GM23338 (cell line): ENCODE data around the gene PRRC2A. TPM values are rescaled to one million over a fixed set of nuclear protein-coding genes. Genes with fewer than 3 reads are reported as not detected.

Experiments
- ATAC-seq: fragments of 200-7000 bp; cut with Tn5 transposase; 3 replicates; pipeline ENCODE4 v1.9.1; 2020
- DNase-seq: peaks from one replicate; pipeline ENCODE4 v3.0.0-alpha.2; 2015; ENCODE audit warnings: low spot score
- H2AFZ ChIP-seq: fragments of 200-600 bp; sonication (generic); 2 replicates; pipeline ENCODE4 v1.8.0; 2016; ENCODE audit warnings: antibody characterized with exemption, mild to moderate bottlenecking, moderate library complexity
- H3F3A ChIP-seq: fragments of 200-600 bp; sonication (generic); replicated peaks from 2 replicates; pipeline ENCODE4 v1.8.0; 2017; ENCODE audit warnings: antibody characterized with exemption, mixed run types, low read depth
- H3K27ac ChIP-seq: fragments of 200-600 bp; sonication (generic); 2 replicates; pipeline ENCODE4 v1.6.1; 2016; ENCODE audit warnings: low read depth
- H3K27me3 ChIP-seq: fragments of 200-600 bp; sonication (generic); 2 replicates; pipeline ENCODE4 v1.8.0; 2016; ENCODE audit warnings: mild to moderate bottlenecking, mixed run types, moderate library complexity; ENCODE audit not compliant: insufficient read depth
- H3K36me3 ChIP-seq: fragments of 200-600 bp; sonication (generic); 2 replicates; pipeline ENCODE4 v1.8.0; 2016; ENCODE audit warnings: mild to moderate bottlenecking; ENCODE audit not compliant: insufficient read depth
- H3K4me1 ChIP-seq: fragments of 200-600 bp; sonication (generic); 2 replicates; pipeline ENCODE4 v1.8.0; 2016; ENCODE audit warnings: mild to moderate bottlenecking, moderate library complexity; ENCODE audit not compliant: insufficient read depth
- H3K4me2 ChIP-seq: fragments of 200-600 bp; sonication (generic); 2 replicates; pipeline ENCODE4 v1.7.1; 2017; ENCODE audit warnings: mixed run types
- H3K4me3 ChIP-seq: fragments of 200-600 bp; sonication (generic); 2 replicates; pipeline ENCODE4 v1.6.1; 2016; ENCODE audit warnings: mixed run types
- H3K79me2 ChIP-seq: fragments of 200-600 bp; sonication (generic); replicated peaks from 2 replicates; pipeline ENCODE4 v1.8.0; 2017; ENCODE audit warnings: mild to moderate bottlenecking; ENCODE audit not compliant: insufficient read depth
- H3K9me2 ChIP-seq: fragments of 200-600 bp; sonication (generic); 2 replicates; pipeline ENCODE4 v1.8.0; 2017; ENCODE audit not compliant: insufficient read depth
- H4K20me1 ChIP-seq: fragments of 200-600 bp; sonication (generic); replicated peaks from 2 replicates; pipeline ENCODE4 v1.8.0; 2017; ENCODE audit warnings: mild to moderate bottlenecking; ENCODE audit not compliant: insufficient read depth
- H3K27ac Mint-ChIP-seq: 2 replicates; pipeline ENCODE4 v1.8.0; 2020; ENCODE audit warnings: inconsistent platforms, mild to moderate bottlenecking, moderate library complexity, mixed read lengths
- H3K27me3 Mint-ChIP-seq: 3 replicates; pipeline ENCODE4 v1.8.0; 2022; ENCODE audit warnings: low read depth, mild to moderate bottlenecking, moderate library complexity, mixed read lengths, inconsistent platforms; ENCODE audit not compliant: insufficient read depth, poor library complexity
- H3K36me3 Mint-ChIP-seq: 3 replicates; pipeline ENCODE4 v1.8.0; 2021; ENCODE audit warnings: low read depth, mild to moderate bottlenecking, inconsistent platforms, moderate library complexity, mixed read lengths
- H3K4me1 Mint-ChIP-seq: 3 replicates; pipeline ENCODE4 v1.8.0; 2020; ENCODE audit warnings: mild to moderate bottlenecking, inconsistent platforms, mixed read lengths
- H3K4me3 Mint-ChIP-seq: 3 replicates; pipeline ENCODE4 v1.8.0; 2021; ENCODE audit warnings: moderate library complexity, mild to moderate bottlenecking, inconsistent platforms, mixed read lengths
- H3K9me3 Mint-ChIP-seq: 3 replicates; pipeline ENCODE4 v1.8.0; 2020; ENCODE audit warnings: moderate library complexity, mild to moderate bottlenecking, inconsistent platforms, mixed read lengths
- CREB1 ChIP-seq: fragments of 250-450 bp; sonication (Bioruptor Pico); IDR thresholded peaks from 2 replicates; pipeline ENCODE4 v1.5.0; 2020; ENCODE audit warnings: low read depth, mild to moderate bottlenecking, moderate library complexity
- CTCF ChIP-seq, 2 experiments: fragments of 200-600 bp in 1 of 2; sonication (generic) in 1 of 2; conservative IDR thresholded peaks; 2 replicates each; pipeline versions ENCODE4 v1.5.1 to v1.6.1; 2016 to 2017; ENCODE audit warnings: antibody characterized with exemption in 2 of 2, low read depth in 2 of 2, mild to moderate bottlenecking in 2 of 2, moderate library complexity in 1 of 2
- ETS1 ChIP-seq: IDR thresholded peaks from 2 replicates; pipeline ENCODE4 v1.6.1; 2016; ENCODE audit warnings: antibody characterized with exemption
- EZH2 ChIP-seq: fragments of 200-600 bp; sonication (generic); IDR thresholded peaks from one replicate; pipeline ENCODE4 v1.8.0; 2017; ENCODE audit warnings: antibody characterized with exemption, mild to moderate bottlenecking, low read depth; ENCODE audit not compliant: unreplicated experiment
- EZH2phosphoT487 ChIP-seq: fragments of 200-600 bp; sonication (generic); IDR thresholded peaks from one replicate; pipeline ENCODE4 v1.8.1; 2018; ENCODE audit warnings: antibody characterized with exemption; ENCODE audit not compliant: unreplicated experiment
- JUNB ChIP-seq: IDR thresholded peaks from one replicate; pipeline ENCODE4 v1.6.1; 2016; ENCODE audit warnings: antibody characterized with exemption; ENCODE audit not compliant: unreplicated experiment
- NANOG ChIP-seq: IDR thresholded peaks from 2 replicates; pipeline ENCODE4 v1.6.1; 2016; ENCODE audit warnings: antibody characterized with exemption, borderline replicate concordance
- POLR2AphosphoS5 ChIP-seq: IDR thresholded peaks from 2 replicates; pipeline ENCODE4 v1.6.1; 2016; ENCODE audit warnings: antibody characterized with exemption, low read depth
- REST ChIP-seq: IDR thresholded peaks from one replicate; pipeline ENCODE4 v1.6.1; 2018; ENCODE audit warnings: antibody characterized with exemption; ENCODE audit not compliant: unreplicated experiment
- STAT1 ChIP-seq: IDR thresholded peaks from one replicate; pipeline ENCODE4 v1.6.1; 2016; ENCODE audit warnings: antibody characterized with exemption; ENCODE audit not compliant: unreplicated experiment
- ZNF114 ChIP-seq: fragments of 250-450 bp; sonication (Bioruptor Pico); IDR thresholded peaks from 2 replicates; pipeline ENCODE4 v1.5.0; 2020; ENCODE audit warnings: mild to moderate bottlenecking, moderate library complexity
- ZNF331 ChIP-seq: fragments of 250-450 bp; sonication (Bioruptor Pico); IDR thresholded peaks from 2 replicates; pipeline ENCODE4 v1.5.0; 2020; ENCODE audit warnings: low read depth, mild to moderate bottlenecking, moderate library complexity
- ZNF462 ChIP-seq: fragments of 250-450 bp; sonication (Bioruptor Pico); IDR thresholded peaks from 2 replicates; pipeline ENCODE4 v1.5.0; 2020; ENCODE audit warnings: mild to moderate bottlenecking, moderate library complexity
- polyA plus RNA-seq: library from polyadenylated mRNA; unstranded; fragments of >200 nt; fragmentation: Nextera tagmentation; extraction: Ambion mirVana; gene quantifications from 2 replicates; pipeline ENCODE4 v1.2.1, GENCODE V29; 2016
- total RNA-seq: library from RNA; depleted of rRNA; stranded (reverse); fragments of >200 nt; shearing (Covaris generic); gene quantifications from 2 replicates; pipeline ENCODE4 v1.2.3, GENCODE V29; 2014

The PRRC2A gene
- total and polyA plus RNA-seq, 2 experiments from 2014 or later = 213 to 273 TPM

- Histone ChIP-seq H3F3A (peaks cover 72% of the 10 kb centered on the region), H3K27ac (no peak overlapping the region), H3K36me3 (peaks cover 65% of the 10 kb centered on the region), H3K4me1 (no peaks in the 10 kb centered on the region), H2AFZ (no peak overlapping the region), H3K27me3 (no peaks in the 10 kb centered on the region), H3K4me3 (no peak overlapping the region), H3K79me2 (no peaks in the 10 kb centered on the region), H3K4me2 (no peak overlapping the region), H3K9me2 (no peaks in the 10 kb centered on the region), H4K20me1 (peaks cover 33% of the 10 kb centered on the region)
- no peaks in the 10 kb centered on the region for H3K4me1 Mint-ChIP-seq
- H3K36me3 Mint-ChIP-seq = peaks cover 92% of the 10 kb centered on the region
- H3K27me3 Mint-ChIP-seq = peaks cover 6% of the 10 kb centered on the region
- no peak overlapping the region for H3K27ac Mint-ChIP-seq
- H3K4me3 Mint-ChIP-seq = no peak overlapping the region
- DNase-seq (no peak), ATAC-seq (peak; percentile 9)
- no peaks in the 10 kb centered on the region for H3K9me3 Mint-ChIP-seq
- TF ChIP-seq STAT1 = no peak
- no peak for TF ChIP-seq EZH2
- TF ChIP-seq EZH2phosphoT487 = no peak
- no peak for TF ChIP-seq JUNB
- TF ChIP-seq ZNF331 (CRISPR knock-in tag) = no peak
- no peak for TF ChIP-seq CREB1 (CRISPR knock-in tag)
- TF ChIP-seq ZNF114 (CRISPR knock-in tag) = no peak
- no peak for TF ChIP-seq ZNF462 (CRISPR knock-in tag)
- no peak for TF ChIP-seq REST
- no peak for TF ChIP-seq CTCF (conservative IDR thresholded peaks at IDR 0.05; ENCODE audit: low read depth in 2 of 2)
- no peak for TF ChIP-seq ETS1
- no peak; the same call in 1 of the 2 replicates for TF ChIP-seq POLR2AphosphoS5
- no peak for TF ChIP-seq NANOG
Measured at GRCh38 chr6:31636698-31637596, 16.4 kb downstream of the PRRC2A start.
